ENCODE results near the gene ATP6V1G1. TPM values are rescaled to one million over a fixed set of nuclear protein-coding genes. Genes with fewer than 3 reads are reported as not detected.
A peak's percentile ranks its signal among the peaks of the same experiment; 100 is the strongest.

The ATP6V1G1 gene
- total RNA-seq, 1 donor from 2014 or later = 202 TPM

- DNase-seq (ENCODE audit: low spot score) = peak; percentile 86
Measured at GRCh38 chr9:114611516-114612271, 24.1 kb downstream of the ATP6V1G1 start.

- DNase-seq (ENCODE audit: low spot score) = no peak
Measured at GRCh38 chr9:114612272-114612923, 24.8 kb downstream of the ATP6V1G1 start.

GRCh38 chr9:114613087-114613486 is 25.5 kb downstream of the ATP6V1G1 start:
- no peak for DNase-seq (ENCODE audit: low spot score)

- DNase-seq (ENCODE audit: low spot score) = no peak
Measured at GRCh38 chr9:114613919-114614318, 26.4 kb downstream of the ATP6V1G1 start.

GRCh38 chr9:114614373-114614772 is 26.8 kb downstream of the ATP6V1G1 start:
- DNase-seq (ENCODE audit: low spot score) = no peak

GRCh38 chr9:114616684-114617520 is 29.3 kb downstream of the ATP6V1G1 start:
- DNase-seq (ENCODE audit: low spot score) = peak; percentile 35

- DNase-seq (ENCODE audit: low spot score) = peak; percentile 25
Measured at GRCh38 chr9:114619191-114619761, 31.7 kb downstream of the ATP6V1G1 start.

GRCh38 chr9:114621561-114621960 is 34.0 kb downstream of the ATP6V1G1 start:
- DNase-seq (ENCODE audit: low spot score) = no peak

- DNase-seq (ENCODE audit: low spot score) = peak; percentile 32
Measured at GRCh38 chr9:114621975-114622609, 34.5 kb downstream of the ATP6V1G1 start.

GRCh38 chr9:114624677-114625076 is 37.1 kb downstream of the ATP6V1G1 start:
- DNase-seq (ENCODE audit: low spot score) = no peak

GRCh38 chr9:114626415-114627020 is 38.9 kb downstream of the ATP6V1G1 start:
- no peak for DNase-seq (ENCODE audit: low spot score)

GRCh38 chr9:114627553-114627952 is 40.0 kb downstream of the ATP6V1G1 start:
- no peak for DNase-seq (ENCODE audit: low spot score)

GRCh38 chr9:114629563-114630090 is 42.1 kb downstream of the ATP6V1G1 start:
- no peak for DNase-seq (ENCODE audit: low spot score)

- DNase-seq (ENCODE audit: low spot score) = no peak
Measured at GRCh38 chr9:114631166-114631565, 43.6 kb downstream of the ATP6V1G1 start.

GRCh38 chr9:114633438-114634089 is 46.0 kb downstream of the ATP6V1G1 start:
- no peak for DNase-seq (ENCODE audit: low spot score)

GRCh38 chr9:114634387-114634786 is 46.8 kb downstream of the ATP6V1G1 start:
- no peak for DNase-seq (ENCODE audit: low spot score)

- DNase-seq (ENCODE audit: low spot score) = no peak
Measured at GRCh38 chr9:114638404-114638803, 50.8 kb downstream of the ATP6V1G1 start.

- no peak for DNase-seq (ENCODE audit: low spot score)
Measured at GRCh38 chr9:114641967-114642366, 54.4 kb downstream of the ATP6V1G1 start.

- DNase-seq (ENCODE audit: low spot score) = no peak
Measured at GRCh38 chr9:114643001-114643400, 55.4 kb downstream of the ATP6V1G1 start.

GRCh38 chr9:114643896-114644295 is 56.3 kb downstream of the ATP6V1G1 start:
- DNase-seq (ENCODE audit: low spot score) = no peak

All from umbilical cord (tissue), 2 donors.